ENCODE measurements around the gene MON1A. TPM values are rescaled to one million over a fixed set of nuclear protein-coding genes. Genes with fewer than 3 reads are reported as not detected.

Gene MON1A
- total and polyA plus RNA-seq, 2 of the 8 experiments (the other 6 are each of a cell fraction or from before 2014, with no cell fraction given): 10.3 to 14.1 TPM

- Histone ChIP-seq H3K27me3 (replicated peaks in 1 of 4; ENCODE audit: control insufficient read depth in 3 of 4, extremely low read depth in 1 of 4, insufficient read depth in 3 of 4, low read length in 3 of 4) (no peaks in the 10 kb centered on the region), H3K23me2 (ENCODE audit: low read depth, low read length) (no peaks in the 10 kb centered on the region), H3K18ac (ENCODE audit: extremely low read depth, low read length) (no peak overlapping the region), H3K56ac (replicated peaks; ENCODE audit: insufficient read length, low read depth, low read length) (no peak overlapping the region), H2BK120ac (replicated peaks; ENCODE audit: low read depth, low read length) (no peak overlapping the region), H3K36me3 (ENCODE audit: control insufficient read depth in 2 of 4, insufficient read depth in 4 of 4, low read length in 3 of 4) (peaks cover 0 to 24% (median 0%) of the 10 kb centered on the region in 4 experiments; a peak in 2 of 8 replicates), H3K14ac (ENCODE audit: insufficient read length) (no peak overlapping the region), H4K91ac (replicated peaks; ENCODE audit: insufficient read length, low read length) (no peak overlapping the region), H2BK15ac (ENCODE audit: low read length) (no peak overlapping the region), H3K9me3 (ENCODE audit: insufficient read depth in 2 of 2, low read depth in 1 of 2, low read length in 1 of 2) (no peaks in the 10 kb centered on the region), H3K9ac (replicated peaks in 1 of 4; ENCODE audit: extremely low read depth in 1 of 4, low read depth in 3 of 4, low read length in 3 of 4) (no peak overlapping the region), H2BK12ac (ENCODE audit: low read depth, low read length) (no peak overlapping the region), H2AFZ (ENCODE audit: low read length) (no peak overlapping the region), H4K8ac (ENCODE audit: extremely low read depth, insufficient read depth, low read length) (no peak overlapping the region), H3K79me1 (ENCODE audit: low read depth, low read length) (peaks cover 3% of the 10 kb centered on the region; the same call in 1 of the 2 replicates), H3K4me2 (ENCODE audit: insufficient read depth in 1 of 2, low read depth in 2 of 2, low read length in 2 of 2) (no peak overlapping the region), H2AK5ac (ENCODE audit: low read depth, low read length) (no peak overlapping the region), H3K27ac (ENCODE audit: low read depth, low read length) (no peak overlapping the region), H4K5ac (ENCODE audit: insufficient read length, low read depth, low read length) (no peak overlapping the region), H3K4me1 (replicated peaks in 1 of 4; ENCODE audit: control insufficient read depth in 3 of 4, insufficient read depth in 4 of 4, low read length in 3 of 4) (peaks cover 0 to 3% (median 0%) of the 10 kb centered on the region in 4 experiments; a peak in 2 of 7 replicates), H2BK5ac (ENCODE audit: low read depth, low read length) (no peak overlapping the region), H3K79me2 (ENCODE audit: control insufficient read depth in 1 of 2, insufficient read depth in 2 of 2, low read length in 2 of 2) (peaks cover 0 to 41% of the 10 kb centered on the region in 2 experiments; a peak in 1 of 4 replicates), H3K4me3 (ENCODE audit: extremely low read depth in 1 of 4, insufficient read depth in 2 of 4, low read depth in 3 of 4, low read length in 4 of 4) (no peak overlapping the region), H3K23ac (ENCODE audit: insufficient read length) (no peak overlapping the region), H4K20me1 (replicated peaks in 1 of 2; ENCODE audit: control insufficient read depth in 1 of 2, insufficient read depth in 2 of 2, low read length in 2 of 2) (peaks cover 1 to 3% of the 10 kb centered on the region in 2 experiments), H3K4ac (replicated peaks; ENCODE audit: insufficient read length, low read depth, low read length) (no peak overlapping the region), H2BK20ac (ENCODE audit: low read length) (no peak overlapping the region)
- ChIA-PET POLR2A (ENCODE audit: partially characterized antibody) (no interaction called here), CTCF (ENCODE audit: partially characterized antibody) (interaction anchor here (0.6 to 0.7 kb wide), 2 partner anchors 29 to 156 kb away, joined by 3 to 4 read pairs; no protein-coding TSS in a partner anchor)
- FAIRE-seq: no peak
- 79% methylated on average over 1 of the region's 1 CpG; no CpG with 5 or more reads in 1 of the 2 experiments for whole genome bisulfite sequencing, 2 experiments (ENCODE audit: extremely low coverage in 1 of 2, insufficient coverage in 1 of 2, insufficient read length in 1 of 2, insufficient replicate concordance in 2 of 2, low coverage in 1 of 2, low lambda C conversion rate in 2 of 2, missing lambda C conversion rate in 1 of 2)
- DNase-seq (ENCODE audit: low read depth in 1 of 2, low spot score in 2 of 2): no peak
- TF ChIP-seq RBBP5 (IDR thresholded peaks at IDR 0.05; ENCODE audit: borderline replicate concordance, low read depth, low read length): no peak
- no peak for TF ChIP-seq SIN3A (conservative IDR thresholded peaks at IDR 0.05 in 1 of 2, IDR thresholded peaks at IDR 0.05 in 1 of 2; ENCODE audit: low read depth in 1 of 2, low read length in 2 of 2)
- no peak for TF ChIP-seq SUZ12 (IDR thresholded peaks at IDR 0.05; ENCODE audit: low read length)
- no peak for TF ChIP-seq JUND (IDR thresholded peaks at IDR 0.05; ENCODE audit: low read length)
- TF ChIP-seq POU5F1 (IDR thresholded peaks at IDR 0.05; ENCODE audit: low read depth, low read length): no peak
- TF ChIP-seq, protein P1, sequence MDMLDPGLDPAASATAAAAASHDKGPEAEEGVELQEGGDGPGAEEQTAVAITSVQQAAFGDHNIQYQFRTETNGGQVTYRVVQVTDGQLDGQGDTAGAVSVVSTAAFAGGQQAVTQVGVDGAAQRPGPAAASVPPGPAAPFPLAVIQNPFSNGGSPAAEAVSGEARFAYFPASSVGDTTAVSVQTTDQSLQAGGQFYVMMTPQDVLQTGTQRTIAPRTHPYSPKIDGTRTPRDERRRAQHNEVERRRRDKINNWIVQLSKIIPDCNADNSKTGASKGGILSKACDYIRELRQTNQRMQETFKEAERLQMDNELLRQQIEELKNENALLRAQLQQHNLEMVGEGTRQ (IDR thresholded peaks at IDR 0.05; ENCODE audit: low read length): no peak
- TF ChIP-seq CREB1 (IDR thresholded peaks at IDR 0.05): no peak
- TF ChIP-seq KDM1A (IDR thresholded peaks at IDR 0.05; ENCODE audit: borderline replicate concordance, low read length): no peak
- TF ChIP-seq ZNF274 (IDR thresholded peaks at IDR 0.05; ENCODE audit: borderline replicate concordance, extremely low read depth, low read length): no peak
- no peak for TF ChIP-seq NRF1 (IDR thresholded peaks at IDR 0.05; ENCODE audit: low read depth, low read length)
- no peak for TF ChIP-seq TAF7 (optimal IDR thresholded peaks at IDR 0.05; ENCODE audit: borderline replicate concordance, low read depth, low read length)
- TF ChIP-seq POLR2AphosphoS5 (IDR thresholded peaks at IDR 0.05; ENCODE audit: low read depth, low read length): no peak
Measured at GRCh38 chr3:49966233-49966942, 36.8 kb upstream of the MON1A start.
